ENCODE data around the gene USP10. TPM values are rescaled to one million over a fixed set of nuclear protein-coding genes. Genes with fewer than 3 reads are reported as not detected.

The USP10 gene
- total RNA-seq, 4 donors from 2014 or later = 31.7 to 56.1 (median 43.2) TPM

- Histone ChIP-seq H3K9me3 (no peaks in the 10 kb centered on the region), H3K4me1 (peaks cover 0 to 72% (median 37%) of the 10 kb centered on the region in 4 donors), H3K4me3 (no peak overlapping the region), H3K27ac (no peak overlapping the region), H3K36me3 (peaks cover 0 to 7% (median 0%) of the 10 kb centered on the region in 3 donors), H3K27me3 (no peaks in the 10 kb centered on the region)
- DNase-seq (ENCODE audit: low spot score in 2 of 2) = no peak
- 77 to 81% methylated on average over 7 of the region's 7 CpGs for WGBS, 2 donors
- TF ChIP-seq POLR2A (IDR thresholded peaks at IDR 0.05) = no peak
- no peak for TF ChIP-seq CTCF (IDR thresholded peaks at IDR 0.05)
- no peak for TF ChIP-seq EP300 (IDR thresholded peaks at IDR 0.05)
Observed at GRCh38 chr16:84739349-84740124, 39.7 kb downstream of the USP10 start.

DNA sequence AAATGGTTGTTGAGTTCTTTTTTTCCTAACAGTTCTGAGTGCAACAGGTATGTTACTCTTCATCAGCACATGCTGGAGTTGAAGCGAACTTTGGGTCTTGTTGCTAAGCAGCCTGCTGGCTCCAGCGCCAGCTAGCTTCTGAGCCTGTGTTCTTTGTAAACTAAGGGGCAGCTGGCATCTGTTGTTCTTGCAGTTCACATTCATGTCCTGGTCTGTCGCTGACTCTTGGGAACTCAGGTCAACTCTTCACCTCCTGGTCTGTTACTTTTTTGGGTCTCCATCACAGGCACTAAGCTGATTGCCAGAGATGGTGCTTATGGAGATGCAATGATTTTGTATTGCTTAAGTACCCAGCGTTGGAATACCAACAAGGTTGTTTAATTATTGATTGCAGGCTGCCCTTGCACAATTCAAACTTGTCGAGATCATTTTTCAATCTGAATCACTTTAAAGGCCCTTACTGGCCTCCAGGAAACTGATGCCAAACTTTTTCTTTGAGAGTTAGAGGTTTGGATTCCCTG is 40.9 kb downstream of the USP10 start:
- no peak for DNase-seq (ENCODE audit: low spot score in 2 of 2)
- peaks cover 0 to 8% (median 0%) of the 10 kb centered on the region in 3 donors for H3K36me3 ChIP-seq
- peak overlapping the region in 1 of 4 donors; percentile 45 for H3K27ac ChIP-seq
- 39 to 60% methylated on average over 5 of the region's 5 CpGs for WGBS, 2 donors
- no peaks in the 10 kb centered on the region for H3K9me3 ChIP-seq
- H3K4me1 ChIP-seq = peaks cover 0 to 69% (median 37%) of the 10 kb centered on the region in 4 donors
- TF ChIP-seq POLR2A (IDR thresholded peaks at IDR 0.05) (no peak), EP300 (IDR thresholded peaks at IDR 0.05) (no peak), CTCF (IDR thresholded peaks at IDR 0.05) (no peak)
- no peak overlapping the region for H3K4me3 ChIP-seq
- no peaks in the 10 kb centered on the region for H3K27me3 ChIP-seq

- peak overlapping the region in 2 of 4 donors; percentile 41 to 45 for H3K27ac ChIP-seq
- TF ChIP-seq POLR2A (IDR thresholded peaks at IDR 0.05) = no peak
- peak in 1 of 2 donors; percentile 11 for TF ChIP-seq EP300 (IDR thresholded peaks at IDR 0.05)
- no peaks in the 10 kb centered on the region for H3K27me3 ChIP-seq
- H3K9me3 ChIP-seq = no peaks in the 10 kb centered on the region
- no peak for DNase-seq (ENCODE audit: low spot score in 2 of 2)
- H3K4me1 ChIP-seq = peaks cover 0 to 66% (median 37%) of the 10 kb centered on the region in 4 donors
- H3K4me3 ChIP-seq = no peak overlapping the region
- peaks cover 0 to 8% (median 0%) of the 10 kb centered on the region in 3 donors for H3K36me3 ChIP-seq
- 28 to 29% methylated on average over 4 of the region's 4 CpGs for WGBS, 2 donors
Observed at GRCh38 chr16:84741340-84741830, 41.6 kb downstream of the USP10 start.

- Histone ChIP-seq H3K27ac (peak overlapping the region in 1 of 4 donors; percentile 16), H3K9me3 (no peaks in the 10 kb centered on the region), H3K36me3 (peaks cover 0 to 8% (median 0%) of the 10 kb centered on the region in 3 donors), H3K27me3 (no peaks in the 10 kb centered on the region), H3K4me1 (peaks cover 0 to 67% (median 37%) of the 10 kb centered on the region in 4 donors), H3K4me3 (no peak overlapping the region)
- no peak for DNase-seq (ENCODE audit: low spot score in 2 of 2)
- no peak for TF ChIP-seq EP300 (IDR thresholded peaks at IDR 0.05)
- no peak for TF ChIP-seq POLR2A (IDR thresholded peaks at IDR 0.05)
- no peak for TF ChIP-seq CTCF (IDR thresholded peaks at IDR 0.05)
- whole genome bisulfite sequencing, 2 donors = 81 to 84% methylated on average over 10 of the region's 10 CpGs
Observed at GRCh38 chr16:84742641-84743092, 42.9 kb downstream of the USP10 start.

- TF ChIP-seq EP300 (IDR thresholded peaks at IDR 0.05) (no peak), POLR2A (IDR thresholded peaks at IDR 0.05) (no peak), CTCF (IDR thresholded peaks at IDR 0.05) (no peak)
- Histone ChIP-seq H3K36me3 (peaks cover 0 to 8% (median 0%) of the 10 kb centered on the region in 3 donors), H3K4me3 (no peak overlapping the region), H3K9me3 (no peaks in the 10 kb centered on the region), H3K27ac (no peak overlapping the region), H3K4me1 (peaks cover 0 to 49% (median 21%) of the 10 kb centered on the region in 4 donors), H3K27me3 (no peaks in the 10 kb centered on the region)
- 63 to 74% methylated on average over 6 of the region's 6 CpGs for WGBS, 2 donors
- no peak for DNase-seq (ENCODE audit: low spot score in 2 of 2)
Observed at GRCh38 chr16:84746231-84746630, 46.4 kb downstream of the USP10 start.

Measured in tibial nerve (tissue), 4 donors.